ENCODE results near the gene HEATR9.

DNA sequence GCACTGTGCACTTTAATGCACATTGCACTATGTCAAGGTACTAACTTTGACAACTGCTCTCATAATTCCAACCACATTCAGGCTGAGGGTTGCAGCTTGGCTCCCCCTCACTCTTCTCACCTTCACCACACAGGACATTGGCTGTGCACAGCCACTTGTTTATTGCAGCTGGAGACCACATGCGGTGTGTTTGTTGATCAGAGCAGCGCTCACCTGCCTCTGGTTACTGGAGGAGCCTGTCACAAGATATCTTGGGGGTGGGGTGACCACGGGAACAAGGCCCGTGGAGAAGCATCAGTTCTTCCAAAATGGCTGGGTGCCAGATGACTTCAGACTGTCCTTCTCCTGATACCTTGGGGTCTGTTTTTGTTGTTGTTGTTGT is 22.1 kb upstream of the HEATR9 start:
- TF ChIP-seq EZH2 (IDR thresholded peaks at IDR 0.05; ENCODE audit: borderline replicate concordance, low read depth, low read length, severe bottlenecking) (no peak), CTCF (IDR thresholded peaks at IDR 0.05; ENCODE audit: borderline replicate concordance, extremely low read depth, low read length, poor library complexity, severe bottlenecking) (no peak)

Measured in DND-41 (cell line).